Activated CD4-positive, alpha-beta memory T cell treated with anti-CD3 and anti-CD28 coated beads for 36 hours (primary cell): ENCODE measurements around the gene PHKA2. TPM values are rescaled to one million over a fixed set of nuclear protein-coding genes. Genes with fewer than 3 reads are reported as not detected.

Experiments
- CTCF ChIA-PET: fragments of 350-600 bp; sonication (Branson Sonifier 250); formaldehyde crosslinking; loops from one replicate; lab custom pipeline; 2021; ENCODE audit warnings: antibody characterized with exemption, inconsistent platforms; lab: Charles Lee
- POLR2A ChIA-PET: fragments of 350-600 bp; sonication (Branson Sonifier 250); formaldehyde crosslinking; loops from one replicate; lab custom pipeline; 2021; ENCODE audit warnings: antibody characterized with exemption; lab: Charles Lee
- DNase-seq: peaks from one replicate; pipeline ENCODE4 v3.0.0-alpha.2; 2020
- H3K27ac Mint-ChIP-seq: one replicate; pipeline ENCODE4 v1.8.0; 2021; ENCODE audit warnings: mixed read lengths
- H3K27me3 Mint-ChIP-seq: one replicate; pipeline ENCODE4 v1.8.0; 2021; ENCODE audit warnings: mixed read lengths
- H3K36me3 Mint-ChIP-seq: one replicate; pipeline ENCODE4 v1.8.0; 2021; ENCODE audit warnings: mixed read lengths
- H3K4me1 Mint-ChIP-seq: one replicate; pipeline ENCODE4 v1.8.0; 2021; ENCODE audit warnings: low read depth, mixed read lengths
- H3K4me3 Mint-ChIP-seq: one replicate; pipeline ENCODE4 v1.8.0; 2021; ENCODE audit warnings: mild to moderate bottlenecking, mixed read lengths
- H3K9me3 Mint-ChIP-seq: one replicate; pipeline ENCODE4 v1.8.0; 2021; ENCODE audit warnings: mixed read lengths
- intact Hi-C: fragments of 100-400 bp; cut with micrococcal nuclease; formaldehyde crosslinking; loops from one replicate; pipeline ENCODE4 v1.15.1; 2023
- total RNA-seq, 2 experiments: library from RNA; stranded (reverse); gene quantifications; one replicate each; pipeline ENCODE4 v1.2.3, GENCODE V29; 2021

PHKA2 gene
- total RNA-seq, 2 experiments from 2014 or later, result 22.7 to 23.6 TPM

DNA sequence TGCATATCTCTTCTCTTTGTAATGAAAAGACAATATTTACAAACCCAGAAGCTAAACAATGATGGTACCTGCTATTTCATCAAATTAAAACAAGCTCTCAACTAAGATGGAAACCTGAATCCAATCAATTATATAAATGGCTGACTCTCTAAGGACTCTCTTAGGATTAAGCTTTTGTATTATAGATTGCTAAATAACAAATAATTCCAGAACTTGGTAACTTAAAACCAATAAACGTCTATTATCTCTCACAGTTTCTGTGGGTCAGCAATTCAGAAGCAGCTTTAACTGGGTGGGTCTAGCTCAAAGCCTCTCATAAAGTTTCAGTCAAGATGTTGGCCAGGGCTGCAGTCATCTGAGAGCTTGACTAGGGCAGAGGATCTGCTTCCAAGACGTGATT lies 12.4 kb downstream of the PHKA2 start:
- Mint-ChIP-seq H3K36me3 (no peaks in the 10 kb centered on the region), H3K9me3 (no peaks in the 10 kb centered on the region), H3K27me3 (no peaks in the 10 kb centered on the region), H3K4me1 (no peaks in the 10 kb centered on the region), H3K27ac (no peak overlapping the region), H3K4me3 (no peak overlapping the region)
- POLR2A ChIA-PET, result no interaction called here
- CTCF ChIA-PET, result no interaction called here
- intact Hi-C loops, result no loop called here
- DNase-seq, result no peak

DNA sequence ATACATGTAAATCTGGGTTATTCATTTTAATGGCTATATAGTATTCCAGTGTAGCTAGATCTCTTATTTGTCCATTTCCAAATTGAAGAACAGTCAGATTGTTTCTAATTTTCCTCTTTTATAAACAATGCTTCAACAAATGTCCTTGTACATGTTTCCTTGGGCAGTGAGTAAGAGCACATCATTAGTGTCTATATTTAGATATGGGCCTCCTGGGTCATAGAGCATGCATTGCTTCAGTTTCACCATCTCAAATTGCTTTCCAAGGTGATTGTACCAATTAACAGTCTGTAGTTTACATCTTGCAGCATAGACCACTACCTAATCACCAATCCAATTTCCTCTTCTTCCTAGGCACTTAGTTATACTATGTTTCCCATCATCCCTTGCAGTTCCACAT lies 13.4 kb downstream of the PHKA2 start:
- no peak overlapping the region for H3K4me3 Mint-ChIP-seq
- ChIA-PET POLR2A (no interaction called here), CTCF (interaction anchor here (0.7 kb wide), 1 partner anchor 38 kb away, joined by 3 read pairs; no protein-coding TSS in a partner anchor)
- H3K27me3 Mint-ChIP-seq, result no peaks in the 10 kb centered on the region
- DNase-seq, result no peak
- no peaks in the 10 kb centered on the region for H3K36me3 Mint-ChIP-seq
- H3K9me3 Mint-ChIP-seq, result no peaks in the 10 kb centered on the region
- H3K4me1 Mint-ChIP-seq, result no peaks in the 10 kb centered on the region
- intact Hi-C loops, result no loop called here
- H3K27ac Mint-ChIP-seq, result no peak overlapping the region

DNA sequence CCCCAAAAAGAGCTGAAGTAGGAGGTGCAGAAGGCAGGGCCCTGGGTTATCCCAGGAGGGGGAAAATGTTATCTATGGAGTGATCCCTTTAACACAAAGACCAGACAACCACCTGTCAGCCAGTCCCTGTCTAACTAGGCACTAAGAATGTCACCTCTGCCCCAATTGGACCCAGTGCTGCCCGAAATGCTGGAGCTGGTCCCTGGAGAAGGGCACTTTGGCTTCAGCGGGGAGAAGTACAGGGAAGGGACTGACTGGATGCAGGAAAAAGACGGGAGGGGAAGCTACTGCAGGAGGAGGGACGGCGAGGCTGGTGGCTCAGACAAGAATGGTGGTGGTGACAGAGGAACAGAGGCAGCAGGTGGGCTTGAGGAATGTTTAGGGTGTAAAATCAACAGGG lies 17.3 kb downstream of the PHKA2 start:
- no peaks in the 10 kb centered on the region for H3K9me3 Mint-ChIP-seq

DNA sequence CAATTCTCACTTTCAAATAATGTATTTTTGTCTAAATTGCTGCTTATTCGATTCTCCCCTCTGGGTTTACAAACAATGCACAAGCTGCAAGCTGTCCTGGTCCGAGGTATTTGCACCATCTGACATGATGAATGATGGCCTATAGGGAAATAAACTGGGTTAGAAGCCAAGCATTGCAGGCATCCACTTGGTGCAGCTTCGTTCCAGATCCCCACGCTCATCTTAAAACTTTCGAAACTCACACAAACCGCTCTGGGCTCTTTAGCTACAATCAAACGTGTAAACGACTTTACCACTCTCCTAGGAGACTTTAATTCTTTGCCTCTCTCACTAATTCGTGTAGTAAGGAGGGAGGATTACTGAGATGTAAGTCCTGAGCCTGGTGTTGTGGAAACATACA lies 19.0 kb downstream of the PHKA2 start:
- H3K4me3 Mint-ChIP-seq, result no peak overlapping the region
- no peaks in the 10 kb centered on the region for H3K9me3 Mint-ChIP-seq
- DNase-seq, result no peak
- intact Hi-C loops, result no loop called here
- ChIA-PET CTCF (no interaction called here), POLR2A (no interaction called here)
- H3K4me1 Mint-ChIP-seq, result peaks cover 23% of the 10 kb centered on the region
- H3K36me3 Mint-ChIP-seq, result no peaks in the 10 kb centered on the region
- no peak overlapping the region for H3K27ac Mint-ChIP-seq
- no peaks in the 10 kb centered on the region for H3K27me3 Mint-ChIP-seq

More for the DNA sequence above, 17.3 kb downstream of the PHKA2 start:
- intact Hi-C loops, result no loop called here
- H3K27ac Mint-ChIP-seq, result no peak overlapping the region
- ChIA-PET CTCF (no interaction called here), POLR2A (no interaction called here)
- H3K27me3 Mint-ChIP-seq, result no peaks in the 10 kb centered on the region
- no peak for DNase-seq
- no peaks in the 10 kb centered on the region for H3K36me3 Mint-ChIP-seq
- no peak overlapping the region for H3K4me3 Mint-ChIP-seq
- H3K4me1 Mint-ChIP-seq, result peaks cover 15% of the 10 kb centered on the region

DNA sequence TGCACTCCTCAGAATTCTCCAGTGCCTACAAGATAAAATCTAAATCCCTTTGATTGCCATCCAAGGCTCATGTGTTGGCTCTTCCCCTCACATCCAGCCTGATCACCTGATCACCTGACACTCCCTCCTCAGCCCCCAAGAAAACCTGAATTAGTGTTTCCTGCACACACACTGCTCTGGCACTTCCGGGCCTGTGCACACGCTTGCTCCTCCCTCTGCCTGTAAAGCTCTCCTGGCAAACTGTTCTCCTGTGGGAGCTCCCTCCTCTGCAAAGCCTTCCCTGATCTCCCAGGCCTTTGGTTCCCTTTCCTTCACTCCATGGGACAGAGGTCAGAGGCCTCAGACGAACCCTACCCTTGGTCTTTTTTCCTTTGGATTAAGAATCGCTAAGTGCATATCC lies 19.9 kb downstream of the PHKA2 start:
- ChIA-PET CTCF (no interaction called here), POLR2A (no interaction called here)
- H3K4me3 Mint-ChIP-seq, result no peak overlapping the region
- no peaks in the 10 kb centered on the region for H3K36me3 Mint-ChIP-seq
- peaks cover 26% of the 10 kb centered on the region for H3K4me1 Mint-ChIP-seq
- H3K27ac Mint-ChIP-seq, result no peak overlapping the region
- intact Hi-C loops, result no loop called here
- no peaks in the 10 kb centered on the region for H3K9me3 Mint-ChIP-seq
- DNase-seq, result no peak
- no peaks in the 10 kb centered on the region for H3K27me3 Mint-ChIP-seq

DNA sequence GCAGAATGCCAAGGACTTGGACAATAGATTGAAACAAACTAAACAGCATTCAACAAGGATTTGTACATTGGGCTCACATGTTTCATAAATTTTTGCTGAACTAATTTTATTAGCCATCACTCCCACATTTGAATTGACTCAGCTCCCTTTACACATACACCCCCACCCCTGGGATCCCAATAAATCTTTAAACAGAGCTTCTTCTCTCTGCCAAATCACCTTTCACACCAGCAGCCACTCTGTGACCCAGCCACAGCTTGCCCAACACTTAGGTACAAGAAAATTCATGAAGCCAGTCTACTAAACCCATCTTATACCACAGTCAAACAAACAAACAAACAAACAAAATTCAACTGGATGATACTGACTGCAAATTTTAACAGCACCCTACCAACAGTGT lies 21.6 kb downstream of the PHKA2 start:
- POLR2A ChIA-PET, result no interaction called here
- H3K4me3 Mint-ChIP-seq, result no peak overlapping the region
- DNase-seq, result no peak
- no peaks in the 10 kb centered on the region for H3K27me3 Mint-ChIP-seq
- peaks cover 26% of the 10 kb centered on the region for H3K4me1 Mint-ChIP-seq
- H3K9me3 Mint-ChIP-seq, result no peaks in the 10 kb centered on the region
- CTCF ChIA-PET, result no interaction called here
- no peaks in the 10 kb centered on the region for H3K36me3 Mint-ChIP-seq
- intact Hi-C loops, result no loop called here
- no peak overlapping the region for H3K27ac Mint-ChIP-seq

DNA sequence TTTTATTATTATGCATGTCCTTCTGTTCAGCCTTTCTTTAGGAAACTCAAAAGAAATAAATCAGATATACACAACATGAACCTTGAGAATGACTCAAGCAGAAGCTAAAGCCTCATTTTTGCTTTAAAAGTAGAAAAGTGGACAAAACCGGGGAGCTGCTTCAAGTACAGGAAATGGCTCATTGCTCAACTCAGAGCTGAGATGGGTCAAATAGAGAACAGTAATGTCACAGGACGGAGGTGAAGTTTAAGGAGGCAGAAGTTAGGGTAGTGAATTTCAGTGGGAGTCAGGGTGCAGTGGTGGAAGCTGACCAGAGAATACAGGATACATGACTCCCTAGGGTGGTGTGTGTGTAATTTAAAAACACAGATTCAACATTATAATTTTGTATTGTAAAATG lies 22.2 kb downstream of the PHKA2 start:
- intact Hi-C loops, result no loop called here
- CTCF ChIA-PET, result no interaction called here
- Mint-ChIP-seq H3K9me3 (no peaks in the 10 kb centered on the region), H3K4me3 (no peak overlapping the region), H3K36me3 (no peaks in the 10 kb centered on the region), H3K27me3 (no peaks in the 10 kb centered on the region), H3K27ac (no peak overlapping the region), H3K4me1 (peaks cover 26% of the 10 kb centered on the region)
- no peak for DNase-seq
- POLR2A ChIA-PET, result no interaction called here

DNA sequence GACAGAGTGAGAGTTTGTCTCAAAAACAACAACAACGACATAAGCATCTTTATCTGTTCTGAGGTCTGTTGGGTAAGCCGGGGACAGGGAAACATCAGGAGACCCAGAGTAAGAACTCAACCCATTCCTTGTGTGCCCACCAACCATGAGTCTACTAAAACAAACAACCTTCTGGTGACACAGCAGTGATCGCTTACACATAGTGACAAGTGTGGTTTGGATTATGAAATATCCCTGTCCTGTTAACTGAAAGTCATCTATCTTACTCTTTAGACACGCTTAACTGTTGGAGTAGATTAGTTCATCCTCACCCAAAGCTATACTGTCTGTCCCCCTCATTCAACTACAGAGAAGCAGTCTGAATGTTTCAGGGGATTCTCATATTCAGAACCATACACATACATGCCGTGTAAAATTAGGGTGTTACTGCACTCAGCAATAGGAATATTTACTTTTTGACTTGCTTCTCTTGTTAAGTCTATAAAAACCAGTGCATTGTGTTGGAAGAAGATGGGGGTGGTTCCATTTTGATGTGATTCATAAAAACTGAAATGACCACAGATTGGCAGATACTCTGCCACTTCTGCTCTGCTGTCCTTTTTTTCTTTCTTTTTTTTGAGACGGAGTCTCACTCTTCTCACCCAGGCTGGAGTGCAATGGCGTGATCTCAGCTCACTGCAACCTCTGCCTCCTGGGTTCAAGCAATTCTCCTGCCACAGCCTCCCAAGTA lies 27.4 kb downstream of the PHKA2 start:
- no peak overlapping the region for H3K27ac Mint-ChIP-seq
- ChIA-PET POLR2A (no interaction called here), CTCF (no interaction called here)
- no peaks in the 10 kb centered on the region for H3K27me3 Mint-ChIP-seq
- no peak for DNase-seq
- H3K4me1 Mint-ChIP-seq, result peaks cover 20% of the 10 kb centered on the region
- H3K36me3 Mint-ChIP-seq, result peaks cover 6% of the 10 kb centered on the region
- H3K4me3 Mint-ChIP-seq, result no peak overlapping the region
- no peaks in the 10 kb centered on the region for H3K9me3 Mint-ChIP-seq
- intact Hi-C loops, result no loop called here

DNA sequence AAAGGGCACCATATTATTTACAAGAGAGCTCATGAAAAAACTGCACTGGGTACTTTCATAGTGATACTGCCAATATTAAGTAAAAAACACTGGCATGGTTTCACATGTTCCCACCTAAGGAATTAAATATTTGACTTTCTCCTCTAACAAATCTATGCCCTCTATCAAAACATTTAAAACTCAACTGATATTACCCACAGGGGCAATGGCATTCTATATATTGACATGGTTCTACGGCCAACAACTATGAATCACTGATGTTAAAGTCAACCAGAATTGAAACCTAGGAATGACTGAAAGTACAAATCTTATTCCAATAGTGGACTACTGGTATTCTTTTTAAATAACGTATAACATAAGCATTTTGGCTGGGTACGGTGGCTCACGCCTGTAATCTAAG lies 28.2 kb downstream of the PHKA2 start:
- peaks cover 20% of the 10 kb centered on the region for H3K4me1 Mint-ChIP-seq
- no peak overlapping the region for H3K27ac Mint-ChIP-seq
- no peaks in the 10 kb centered on the region for H3K9me3 Mint-ChIP-seq
- ChIA-PET POLR2A (no interaction called here), CTCF (no interaction called here)
- intact Hi-C loops, result no loop called here
- no peak overlapping the region for H3K4me3 Mint-ChIP-seq
- H3K27me3 Mint-ChIP-seq, result no peaks in the 10 kb centered on the region
- H3K36me3 Mint-ChIP-seq, result peaks cover 9% of the 10 kb centered on the region
- DNase-seq, result no peak

DNA sequence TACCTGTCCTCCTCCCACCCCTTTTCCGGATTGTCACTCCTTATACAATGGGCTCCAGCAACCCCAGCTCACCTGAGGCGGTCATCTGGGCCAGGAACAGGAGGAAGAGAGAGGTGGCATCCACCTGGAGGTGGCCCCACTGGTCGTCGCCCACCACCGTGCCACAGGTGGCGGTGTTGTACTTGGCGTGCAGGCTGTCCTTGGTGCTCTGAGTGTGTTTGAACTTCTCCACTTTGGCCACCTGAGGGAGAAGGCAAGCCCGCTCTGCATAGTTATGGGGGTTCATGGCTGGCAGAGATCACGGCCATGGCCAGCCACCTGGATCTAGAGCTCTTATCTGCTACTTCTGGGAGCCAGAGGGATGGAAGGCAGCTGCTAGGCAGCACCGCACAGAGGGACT lies 32.9 kb downstream of the PHKA2 start:
- intact Hi-C loops, result no loop called here
- no peak for DNase-seq

DNA sequence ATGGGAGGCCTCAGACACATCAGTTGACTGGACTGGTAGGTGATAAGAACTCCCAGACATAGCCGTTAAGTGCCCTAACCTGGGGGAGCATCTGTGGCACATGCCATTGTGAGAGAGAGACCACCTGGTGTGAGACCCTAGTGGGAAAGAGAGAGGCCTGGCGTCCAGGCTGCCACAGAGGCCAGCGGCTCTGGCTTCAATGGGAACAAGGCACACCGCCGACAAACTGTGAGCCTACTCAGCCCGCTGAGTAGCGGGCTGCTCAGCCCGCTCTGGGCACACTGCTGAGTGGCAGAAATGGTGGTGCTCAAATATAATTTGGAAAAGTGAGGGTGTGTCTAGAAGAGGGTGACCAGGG lies 34.0 kb downstream of the PHKA2 start:
- Mint-ChIP-seq H3K27me3 (no peaks in the 10 kb centered on the region), H3K9me3 (no peaks in the 10 kb centered on the region), H3K27ac (no peak overlapping the region), H3K4me3 (no peak overlapping the region), H3K36me3 (peaks cover 17% of the 10 kb centered on the region), H3K4me1 (peaks cover 6% of the 10 kb centered on the region)
- DNase-seq, result no peak
- CTCF ChIA-PET, result no interaction called here
- intact Hi-C loops, result no loop called here
- POLR2A ChIA-PET, result no interaction called here

More for the DNA sequence above, 32.9 kb downstream of the PHKA2 start:
- peaks cover 8% of the 10 kb centered on the region for H3K4me1 Mint-ChIP-seq
- H3K27me3 Mint-ChIP-seq, result no peaks in the 10 kb centered on the region
- ChIA-PET CTCF (no interaction called here), POLR2A (no interaction called here)
- peaks cover 17% of the 10 kb centered on the region for H3K36me3 Mint-ChIP-seq
- H3K27ac Mint-ChIP-seq, result no peak overlapping the region
- no peak overlapping the region for H3K4me3 Mint-ChIP-seq
- no peaks in the 10 kb centered on the region for H3K9me3 Mint-ChIP-seq

DNA sequence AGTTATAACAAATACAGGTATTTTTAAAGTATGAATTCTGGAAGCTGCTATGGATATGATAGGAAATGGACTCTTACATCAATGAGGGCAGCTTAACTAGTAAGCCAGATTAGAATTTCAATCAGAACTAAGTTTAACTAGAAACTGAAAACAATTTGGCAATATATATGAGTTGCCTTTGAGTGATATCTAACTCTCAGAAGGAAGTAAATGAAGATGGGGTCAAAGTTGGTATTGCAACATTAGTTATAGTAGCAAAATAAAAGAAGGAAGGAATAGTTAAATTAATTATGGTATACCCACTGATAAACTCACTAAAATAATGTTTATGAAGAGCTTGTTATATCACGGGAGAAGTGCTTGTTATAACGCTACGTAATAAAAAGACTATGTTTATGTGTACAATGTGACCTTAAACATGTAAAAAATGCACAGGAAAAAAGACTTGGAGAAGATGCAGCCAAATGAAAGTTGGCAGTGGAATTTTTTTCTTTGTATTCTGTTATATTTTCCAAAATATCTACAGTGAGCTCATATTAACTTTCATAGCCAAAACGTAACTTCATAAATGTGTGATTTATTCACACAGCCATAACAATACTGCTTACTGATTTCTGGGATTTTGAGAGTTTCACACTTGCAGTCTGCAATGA lies 34.5 kb downstream of the PHKA2 start:
- no peak for DNase-seq
- intact Hi-C loops, result no loop called here
- Mint-ChIP-seq H3K27me3 (no peaks in the 10 kb centered on the region), H3K9me3 (no peaks in the 10 kb centered on the region), H3K36me3 (peaks cover 17% of the 10 kb centered on the region), H3K27ac (no peak overlapping the region), H3K4me3 (no peak overlapping the region), H3K4me1 (peaks cover 4% of the 10 kb centered on the region)
- ChIA-PET CTCF (no interaction called here), POLR2A (no interaction called here)

DNA sequence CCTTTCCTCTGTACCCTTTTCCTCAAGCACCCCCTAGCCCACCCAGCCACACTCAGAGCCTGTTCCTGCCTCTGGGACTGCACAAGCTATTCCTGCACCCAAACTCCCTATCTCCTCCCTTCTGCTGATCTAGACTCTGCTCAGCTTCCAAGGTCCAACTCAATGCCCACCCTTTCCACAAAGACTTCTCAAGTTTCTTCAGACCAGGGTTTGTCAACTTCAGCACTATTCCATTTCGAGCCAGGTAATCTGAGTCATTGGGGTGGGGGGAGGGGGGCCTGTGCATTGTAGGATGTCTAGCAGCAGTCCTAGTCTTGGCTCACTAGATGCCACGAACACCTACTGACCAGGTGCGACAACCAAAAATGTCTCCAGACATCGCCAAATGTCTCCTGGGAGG lies 37.3 kb downstream of the PHKA2 start:
- no peaks in the 10 kb centered on the region for H3K4me1 Mint-ChIP-seq

More for the DNA sequence above, 37.3 kb downstream of the PHKA2 start:
- Mint-ChIP-seq H3K27ac (no peak overlapping the region), H3K9me3 (no peaks in the 10 kb centered on the region), H3K36me3 (peaks cover 12% of the 10 kb centered on the region), H3K27me3 (no peaks in the 10 kb centered on the region), H3K4me3 (no peak overlapping the region)
- DNase-seq, result no peak
- intact Hi-C loops, result no loop called here
- POLR2A ChIA-PET, result no interaction called here
- CTCF ChIA-PET, result no interaction called here
